ENCODE data around the gene CAMTA2.

CAMTA2 gene

GRCh38 chr17:4948166-4948930 lies 39.1 kb downstream of the CAMTA2 start, which contains the start of gene PFN1:
Gene PFN1 (minus strand): TSS chr17:4948530. CDS start chr17:4948394, 136 bp downstream.
- peak; percentile 62 for DNase-seq (ENCODE audit: low read depth, low spot score)

DNA sequence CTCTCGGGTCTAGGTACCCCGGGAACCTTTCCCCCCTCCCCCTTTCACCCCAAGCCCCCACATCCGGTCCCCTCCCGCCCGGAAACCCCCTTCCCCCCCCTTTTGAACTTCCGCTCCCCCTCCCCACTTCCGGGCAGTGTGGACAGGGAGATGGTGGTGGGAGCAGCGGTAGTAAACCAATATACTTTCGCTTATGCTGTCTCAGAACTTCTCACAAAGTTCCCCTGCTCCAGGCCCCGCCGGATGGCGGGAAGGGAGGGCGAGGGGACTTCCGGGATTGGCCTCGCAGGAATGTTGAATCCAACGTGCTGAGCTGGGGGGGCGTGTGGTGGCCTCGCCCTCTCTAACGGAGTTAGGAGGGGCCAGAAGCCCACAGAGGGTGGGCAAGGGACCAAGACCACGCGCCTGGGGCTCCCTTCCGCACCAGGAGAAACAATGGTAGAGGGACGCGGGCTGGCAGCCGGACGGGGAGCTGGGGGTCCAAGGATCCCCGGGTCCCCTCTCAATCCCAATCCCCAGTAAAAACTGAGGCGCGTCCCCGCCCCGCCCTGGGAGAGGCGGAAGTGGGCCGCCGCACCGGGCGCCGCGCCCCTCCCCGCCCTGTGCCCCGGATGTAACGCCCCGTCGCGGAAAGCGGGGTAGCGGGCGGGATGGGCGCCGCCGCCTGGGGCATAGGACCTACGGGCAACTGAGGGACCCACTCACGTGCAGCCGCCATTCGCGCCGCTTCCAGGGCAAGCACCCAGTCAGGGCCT lies 39.9 kb downstream of the CAMTA2 start:
- DNase-seq (ENCODE audit: low read depth, low spot score): no peak

GRCh38 chr17:4947010-4947410 lies 40.5 kb downstream of the CAMTA2 start:
- no peak for DNase-seq (ENCODE audit: low read depth, low spot score)

GRCh38 chr17:4946312-4946976 lies 41.0 kb downstream of the CAMTA2 start:
- DNase-seq (ENCODE audit: low read depth, low spot score): no peak

DNA sequence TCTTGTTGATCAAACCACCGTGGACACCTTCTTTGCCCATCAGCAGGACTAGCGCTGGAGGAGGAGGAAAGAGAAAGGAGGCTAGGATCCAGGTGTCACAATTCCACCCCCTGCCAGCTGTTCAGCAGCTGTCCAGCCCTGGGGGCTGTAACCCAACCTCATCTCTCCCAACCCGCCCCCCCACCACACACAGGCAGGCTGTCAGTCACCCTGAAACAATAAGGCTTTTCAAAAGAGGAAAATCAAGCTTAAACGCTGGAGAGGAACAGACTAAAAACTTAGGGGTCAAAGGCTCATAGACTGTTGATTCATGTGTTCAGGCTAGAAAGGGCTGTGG lies 41.6 kb downstream of the CAMTA2 start:
- DNase-seq (ENCODE audit: low read depth, low spot score): no peak

DNA sequence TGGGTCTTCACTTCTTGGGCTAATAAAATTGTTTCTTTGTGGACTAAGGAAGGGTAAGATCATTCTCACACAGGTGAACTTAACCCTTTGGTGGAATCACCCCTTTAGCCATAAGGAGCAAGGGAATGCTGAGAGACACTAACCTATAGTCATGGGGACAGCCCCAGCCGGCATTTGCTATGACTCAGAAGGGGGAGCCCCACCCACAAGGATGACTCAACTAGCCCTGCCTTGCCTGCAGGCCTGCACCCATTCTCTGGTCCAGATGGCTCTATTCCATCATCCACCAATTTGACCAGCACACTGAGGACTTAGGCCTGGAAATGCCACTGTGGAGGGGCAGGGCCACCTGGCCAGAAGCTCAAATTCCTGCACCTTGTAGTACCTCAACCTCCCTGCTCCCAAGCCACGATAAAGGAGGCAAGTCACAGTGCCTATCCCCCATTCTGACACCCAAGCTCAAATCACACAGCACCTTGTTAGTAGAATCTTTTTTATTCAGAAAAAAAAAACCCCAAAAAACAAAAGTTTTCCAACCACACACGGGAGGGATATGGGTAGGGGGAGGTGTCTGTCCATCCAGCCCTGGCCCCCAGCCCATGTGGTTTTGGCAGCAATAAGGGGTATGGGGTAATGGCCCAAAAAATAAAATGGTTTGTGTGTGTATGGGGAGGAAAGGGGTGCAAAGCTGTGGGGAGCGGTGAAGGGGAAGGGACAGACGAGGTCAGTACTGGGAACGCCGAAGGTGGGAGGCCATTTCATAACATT lies 42.1 kb downstream of the CAMTA2 start:
- DNase-seq (ENCODE audit: low read depth, low spot score): no peak

GRCh38 chr17:4944554-4945175 lies 42.8 kb downstream of the CAMTA2 start:
- no peak for DNase-seq (ENCODE audit: low read depth, low spot score)

GRCh38 chr17:4944163-4944553 lies 43.3 kb downstream of the CAMTA2 start:
- DNase-seq (ENCODE audit: low read depth, low spot score): no peak

- DNase-seq (ENCODE audit: low read depth, low spot score): no peak
Measured at GRCh38 chr17:4942760-4943508, 44.5 kb downstream of the CAMTA2 start.

GRCh38 chr17:4941319-4941610 lies 46.2 kb downstream of the CAMTA2 start:
- no peak for DNase-seq (ENCODE audit: low read depth, low spot score)

GRCh38 chr17:4940555-4941318 lies 46.7 kb downstream of the CAMTA2 start:
- no peak for DNase-seq (ENCODE audit: low read depth, low spot score)

DNA sequence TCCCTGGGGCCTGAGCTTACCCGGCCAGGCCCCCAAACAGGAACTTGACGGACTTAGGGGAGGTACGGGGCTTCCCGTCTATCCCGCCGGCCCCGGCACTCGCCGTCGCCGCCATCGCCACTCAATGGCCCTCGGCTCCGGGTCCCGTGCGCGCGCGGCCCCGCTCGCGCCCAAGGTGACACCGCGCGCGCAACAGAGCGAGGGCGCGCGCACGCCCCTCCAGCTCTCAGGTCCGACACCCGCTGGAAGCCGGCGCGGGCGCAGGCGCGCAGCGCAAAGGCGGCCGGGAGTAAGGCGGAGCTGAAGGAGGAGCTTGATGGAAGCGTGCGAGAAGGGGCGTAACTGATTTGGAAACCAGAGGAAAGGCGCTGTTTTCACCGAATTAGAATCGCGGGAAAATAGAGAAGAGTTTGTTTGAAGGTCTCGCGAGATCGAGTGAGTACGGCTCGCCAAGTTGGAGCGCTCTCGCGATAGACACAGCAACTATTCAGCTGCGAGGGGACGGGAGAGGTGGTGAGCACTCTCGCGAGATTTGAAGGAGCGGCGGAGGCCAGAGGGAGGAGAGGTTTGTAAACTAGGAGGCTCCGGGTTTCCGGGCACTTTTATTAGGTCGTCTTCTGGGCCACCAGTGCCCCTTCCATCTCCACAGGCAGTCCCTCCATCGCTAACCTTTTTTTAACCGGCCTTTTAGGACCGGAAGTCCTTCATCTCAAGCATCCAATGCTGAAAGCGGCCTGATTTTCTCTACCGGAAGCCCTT lies 47.5 kb downstream of the CAMTA2 start, which contains the start of the genes RNF167 and SLC25A11:
RNF167 (plus strand) TSS at position 473 of the 759 bp plus-strand sequence. CDS start 642 bp downstream, outside the sequence.
SLC25A11 (minus strand) TSS at position 251 of the 759 bp plus-strand sequence; CDS start at position 115, 136 bp downstream.
- peak; percentile 99 for DNase-seq (ENCODE audit: low read depth, low spot score)

- DNase-seq (ENCODE audit: low read depth, low spot score): no peak
Measured at GRCh38 chr17:4939546-4939795, 48.0 kb downstream of the CAMTA2 start.

DNA sequence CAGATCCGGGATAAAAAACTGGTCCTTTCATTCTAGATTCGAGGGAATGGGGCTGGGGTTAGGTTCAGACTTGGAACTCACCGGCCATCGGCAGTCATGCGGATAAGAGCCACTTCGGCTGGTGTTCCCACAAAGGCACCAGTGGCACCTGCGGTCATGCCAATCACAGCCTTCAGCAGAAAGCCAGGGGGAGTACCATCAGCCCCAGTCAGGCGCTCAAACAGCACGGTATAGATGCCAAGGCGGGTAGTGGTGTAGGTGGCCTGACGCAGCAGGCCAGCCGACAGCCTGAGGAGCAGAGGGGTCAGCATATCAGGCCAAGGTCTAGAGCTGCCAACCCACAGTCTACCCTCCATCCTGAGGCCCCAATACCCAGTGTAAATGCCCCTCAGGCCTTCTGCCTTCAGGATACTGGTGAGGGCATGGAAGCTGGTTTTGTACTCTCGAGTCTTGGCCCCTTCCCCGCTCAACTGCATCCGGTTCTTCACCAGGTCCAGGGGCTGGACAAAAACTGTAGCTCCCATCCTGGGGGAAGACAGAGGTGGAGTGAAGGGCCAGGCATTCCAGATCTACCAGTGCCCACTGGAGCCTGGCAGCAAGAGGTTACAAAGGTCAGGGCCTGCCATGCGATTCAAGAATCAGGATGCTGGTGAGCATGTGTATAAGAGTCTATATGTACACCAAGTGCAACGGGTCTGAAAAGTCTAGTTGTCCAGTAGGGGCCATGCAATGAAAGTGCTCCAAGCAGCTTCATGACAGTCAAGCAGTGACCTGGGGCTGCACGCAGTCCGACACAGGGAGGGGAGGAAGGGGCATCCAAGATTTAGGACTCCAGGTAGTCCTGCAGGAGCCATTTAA lies 48.6 kb downstream of the CAMTA2 start:
- DNase-seq (ENCODE audit: low read depth, low spot score): no peak

GRCh38 chr17:4938069-4938491 lies 49.4 kb downstream of the CAMTA2 start:
- no peak for DNase-seq (ENCODE audit: low read depth, low spot score)

- no peak for DNase-seq (ENCODE audit: low read depth, low spot score)
Measured at GRCh38 chr17:4937553-4937952, 49.9 kb downstream of the CAMTA2 start.

GRCh38 chr17:4936436-4936835 lies 51.0 kb downstream of the CAMTA2 start:
- DNase-seq (ENCODE audit: low read depth, low spot score): no peak

DNA sequence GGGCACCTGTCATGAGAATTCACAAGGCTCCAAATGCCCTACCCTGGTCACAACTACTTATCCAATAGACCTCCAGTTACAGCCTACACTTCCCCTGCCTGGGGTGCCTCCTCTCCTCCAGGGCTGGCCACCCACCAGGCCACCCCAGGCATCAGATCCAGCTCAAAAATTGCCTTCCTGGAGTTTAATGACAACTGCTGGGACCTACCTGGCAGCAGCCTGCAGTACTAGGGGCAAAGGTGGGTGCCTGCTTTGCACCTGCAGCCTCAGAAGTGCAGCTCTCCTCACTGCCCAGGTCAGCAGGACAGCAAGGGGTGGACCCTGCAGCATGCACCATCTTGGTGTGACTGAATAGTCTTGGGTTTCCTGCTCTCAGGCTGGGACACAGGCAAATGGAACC lies 51.8 kb downstream of the CAMTA2 start:
- DNase-seq (ENCODE audit: low read depth, low spot score): no peak
